HL-60 (cell line): Measurements from ENCODE around the gene CIT.

Experiments used
- DNase-seq, 2 experiments: peaks; one replicate each; pipeline ENCODE4 v3.0.0-alpha.2; 2010 to 2020; ENCODE audit warnings: low read depth in 1 of 2, low spot score in 1 of 2
- H3K27ac ChIP-seq: fragments of 250-450 bp; sonication (Bioruptor Pico); replicated peaks from 2 replicates; pipeline ENCODE4 v1.5.1; 2020; ENCODE audit warnings: mild to moderate bottlenecking, moderate library complexity
- H3K27me3 ChIP-seq: fragments of 250-450 bp; sonication (Bioruptor Pico); 2 replicates; pipeline ENCODE4 v1.5.1; 2021; ENCODE audit warnings: mild to moderate bottlenecking, moderate library complexity; ENCODE audit not compliant: insufficient read depth, poor library complexity, severe bottlenecking
- H3K4me3 ChIP-seq: replicated peaks from 2 replicates; pipeline ENCODE4 v1.5.1; 2011; ENCODE audit warnings: mild to moderate bottlenecking, control low read depth, low read length; ENCODE audit not compliant: insufficient read depth
- GABPA ChIP-seq: IDR thresholded peaks from 2 replicates; pipeline ENCODE4 v1.6.1; 2012; ENCODE audit warnings: low read depth
- POLR2AphosphoS5 ChIP-seq: IDR thresholded peaks from 2 replicates; pipeline ENCODE4 v1.6.1; 2012; ENCODE audit warnings: low read depth
- SPI1 ChIP-seq: IDR thresholded peaks from 2 replicates; pipeline ENCODE4 v1.6.1; 2012; ENCODE audit warnings: low read depth, mild to moderate bottlenecking, borderline replicate concordance
- TF ChIP-seq, protein P1 (sequence below): IDR thresholded peaks from one replicate; pipeline ENCODE4 v1.5.1; 2011; ENCODE audit warnings: low read length, control low read depth, inconsistent platforms; ENCODE audit not compliant: insufficient read depth
- TF ChIP-seq, protein P2 (sequence below): IDR thresholded peaks from 2 replicates; pipeline ENCODE4 v1.6.1; 2012; ENCODE audit warnings: low read depth; ENCODE audit not compliant: insufficient replicate concordance

CIT gene

DNA sequence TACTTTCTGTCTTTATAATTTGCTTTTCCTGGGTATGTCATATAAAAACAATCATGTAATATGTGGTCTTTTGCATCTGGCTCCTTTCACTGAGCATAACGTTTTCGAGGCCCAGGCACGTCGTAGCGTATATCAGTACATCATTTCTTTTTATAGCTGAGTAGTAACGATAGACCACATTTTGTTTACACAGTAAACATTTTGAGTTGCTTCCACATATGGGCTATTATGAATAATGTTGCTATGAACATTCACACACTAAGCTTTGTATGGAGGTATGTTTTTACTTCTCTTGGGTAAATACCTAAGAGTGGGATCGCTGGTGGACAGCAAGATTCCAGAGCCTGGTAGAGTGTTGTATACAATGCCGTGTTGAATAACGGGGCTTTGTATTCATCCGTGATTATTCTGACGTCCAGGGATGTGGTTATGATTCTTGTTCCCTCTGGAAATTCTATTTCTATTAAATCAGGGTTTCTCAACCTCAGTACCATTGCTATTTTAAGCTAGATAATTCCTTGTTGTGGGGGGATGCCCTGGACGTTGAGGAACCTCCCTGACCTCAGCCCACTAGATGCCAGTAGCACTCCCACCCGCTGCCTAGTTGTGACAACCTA lies 38.9 kb upstream of the CIT start:
- DNase-seq = no peak
- Histone ChIP-seq H3K4me3 (no peak overlapping the region), H3K27me3 (no peaks in the 10 kb centered on the region), H3K27ac (no peak overlapping the region)
- TF ChIP-seq POLR2AphosphoS5 = no peak
- TF ChIP-seq SPI1 = no peak

DNA sequence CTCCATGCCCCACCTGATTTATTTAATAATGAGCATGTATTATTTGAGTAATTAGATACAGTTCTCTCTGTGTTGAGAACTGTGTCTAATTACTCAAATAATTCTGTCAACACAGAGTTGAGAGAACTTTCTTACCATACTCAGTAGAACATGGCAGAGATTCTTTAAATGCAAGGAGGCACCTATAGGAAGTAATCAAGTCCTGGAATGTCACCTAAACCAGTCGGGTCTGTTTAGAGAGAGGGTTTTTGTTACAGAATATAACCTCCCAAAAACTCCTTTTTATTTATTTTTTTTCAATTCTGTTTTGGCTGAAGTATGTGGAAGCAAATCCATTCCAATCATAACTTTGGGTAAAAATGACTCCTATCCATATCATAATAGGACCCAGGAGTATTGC lies 37.5 kb upstream of the CIT start:
- Histone ChIP-seq H3K4me3 (no peak overlapping the region), H3K27ac (no peak overlapping the region), H3K27me3 (no peaks in the 10 kb centered on the region)
- no peak for TF ChIP-seq GABPA
- TF ChIP-seq SPI1 = no peak
- TF ChIP-seq, protein P1, sequence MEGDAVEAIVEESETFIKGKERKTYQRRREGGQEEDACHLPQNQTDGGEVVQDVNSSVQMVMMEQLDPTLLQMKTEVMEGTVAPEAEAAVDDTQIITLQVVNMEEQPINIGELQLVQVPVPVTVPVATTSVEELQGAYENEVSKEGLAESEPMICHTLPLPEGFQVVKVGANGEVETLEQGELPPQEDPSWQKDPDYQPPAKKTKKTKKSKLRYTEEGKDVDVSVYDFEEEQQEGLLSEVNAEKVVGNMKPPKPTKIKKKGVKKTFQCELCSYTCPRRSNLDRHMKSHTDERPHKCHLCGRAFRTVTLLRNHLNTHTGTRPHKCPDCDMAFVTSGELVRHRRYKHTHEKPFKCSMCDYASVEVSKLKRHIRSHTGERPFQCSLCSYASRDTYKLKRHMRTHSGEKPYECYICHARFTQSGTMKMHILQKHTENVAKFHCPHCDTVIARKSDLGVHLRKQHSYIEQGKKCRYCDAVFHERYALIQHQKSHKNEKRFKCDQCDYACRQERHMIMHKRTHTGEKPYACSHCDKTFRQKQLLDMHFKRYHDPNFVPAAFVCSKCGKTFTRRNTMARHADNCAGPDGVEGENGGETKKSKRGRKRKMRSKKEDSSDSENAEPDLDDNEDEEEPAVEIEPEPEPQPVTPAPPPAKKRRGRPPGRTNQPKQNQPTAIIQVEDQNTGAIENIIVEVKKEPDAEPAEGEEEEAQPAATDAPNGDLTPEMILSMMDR = no peak
- TF ChIP-seq, protein P2, sequence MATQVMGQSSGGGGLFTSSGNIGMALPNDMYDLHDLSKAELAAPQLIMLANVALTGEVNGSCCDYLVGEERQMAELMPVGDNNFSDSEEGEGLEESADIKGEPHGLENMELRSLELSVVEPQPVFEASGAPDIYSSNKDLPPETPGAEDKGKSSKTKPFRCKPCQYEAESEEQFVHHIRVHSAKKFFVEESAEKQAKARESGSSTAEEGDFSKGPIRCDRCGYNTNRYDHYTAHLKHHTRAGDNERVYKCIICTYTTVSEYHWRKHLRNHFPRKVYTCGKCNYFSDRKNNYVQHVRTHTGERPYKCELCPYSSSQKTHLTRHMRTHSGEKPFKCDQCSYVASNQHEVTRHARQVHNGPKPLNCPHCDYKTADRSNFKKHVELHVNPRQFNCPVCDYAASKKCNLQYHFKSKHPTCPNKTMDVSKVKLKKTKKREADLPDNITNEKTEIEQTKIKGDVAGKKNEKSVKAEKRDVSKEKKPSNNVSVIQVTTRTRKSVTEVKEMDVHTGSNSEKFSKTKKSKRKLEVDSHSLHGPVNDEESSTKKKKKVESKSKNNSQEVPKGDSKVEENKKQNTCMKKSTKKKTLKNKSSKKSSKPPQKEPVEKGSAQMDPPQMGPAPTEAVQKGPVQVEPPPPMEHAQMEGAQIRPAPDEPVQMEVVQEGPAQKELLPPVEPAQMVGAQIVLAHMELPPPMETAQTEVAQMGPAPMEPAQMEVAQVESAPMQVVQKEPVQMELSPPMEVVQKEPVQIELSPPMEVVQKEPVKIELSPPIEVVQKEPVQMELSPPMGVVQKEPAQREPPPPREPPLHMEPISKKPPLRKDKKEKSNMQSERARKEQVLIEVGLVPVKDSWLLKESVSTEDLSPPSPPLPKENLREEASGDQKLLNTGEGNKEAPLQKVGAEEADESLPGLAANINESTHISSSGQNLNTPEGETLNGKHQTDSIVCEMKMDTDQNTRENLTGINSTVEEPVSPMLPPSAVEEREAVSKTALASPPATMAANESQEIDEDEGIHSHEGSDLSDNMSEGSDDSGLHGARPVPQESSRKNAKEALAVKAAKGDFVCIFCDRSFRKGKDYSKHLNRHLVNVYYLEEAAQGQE = no peak
- no peak for DNase-seq

DNA sequence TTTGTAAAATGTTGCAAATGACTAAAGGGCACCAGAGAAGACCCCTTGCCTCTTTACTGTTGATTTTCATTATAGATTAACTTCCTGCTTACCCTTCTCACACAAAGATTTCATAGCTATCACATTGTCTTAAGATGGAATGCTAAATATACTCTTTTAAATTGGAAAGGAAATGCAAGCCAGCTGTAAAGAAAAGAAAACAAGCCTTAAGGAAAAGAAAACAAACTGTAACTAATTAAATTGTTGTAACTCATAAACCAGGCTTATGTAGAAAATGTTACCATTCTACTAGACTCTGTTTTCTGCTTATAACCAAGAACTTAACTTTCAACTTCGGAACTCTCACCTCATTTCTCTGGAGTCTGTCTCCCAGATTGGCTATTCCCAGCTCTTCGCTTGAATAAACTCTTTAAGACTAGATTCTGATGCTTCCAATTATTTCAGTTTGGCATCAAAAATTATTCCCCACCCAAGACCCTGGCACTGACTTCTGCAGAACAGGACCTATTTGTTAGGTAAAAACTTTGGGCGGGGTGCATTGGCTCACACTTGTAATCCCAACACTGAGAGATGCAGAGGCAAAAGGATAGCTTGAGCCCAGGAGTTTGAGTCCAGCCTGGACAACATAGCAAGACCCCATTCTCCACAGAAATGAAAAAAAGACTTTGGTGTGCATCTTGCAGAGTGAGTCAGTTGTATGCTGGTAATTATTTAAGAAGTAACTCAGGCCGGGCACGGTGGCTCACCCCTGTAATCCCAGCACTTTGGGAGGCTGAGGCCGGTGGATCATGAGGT lies 36.6 kb upstream of the CIT start:
- TF ChIP-seq, protein P1 = no peak
- H3K4me3 ChIP-seq = no peak overlapping the region
- DNase-seq = no peak
- no peak overlapping the region for H3K27ac ChIP-seq
- no peaks in the 10 kb centered on the region for H3K27me3 ChIP-seq

DNA sequence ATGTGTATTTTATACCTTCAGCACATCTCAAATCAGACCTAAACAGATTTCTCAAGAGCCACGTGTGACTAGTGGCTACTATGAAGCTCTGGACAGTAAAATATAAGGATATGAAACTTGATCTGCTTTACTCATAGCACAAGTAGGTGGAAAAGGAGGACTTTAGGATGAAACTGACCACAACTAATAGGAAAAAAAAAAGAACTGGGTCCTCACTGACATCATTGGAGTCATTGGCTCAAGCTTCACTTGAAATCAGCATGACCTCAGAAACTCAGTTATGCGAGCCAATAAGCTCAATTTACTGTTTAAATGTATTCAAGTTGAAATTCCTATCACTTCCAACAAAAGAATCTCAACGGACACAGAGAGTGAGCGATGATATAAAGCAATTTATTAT lies 34.1 kb upstream of the CIT start:
- Histone ChIP-seq H3K4me3 (no peak overlapping the region), H3K27ac (no peak overlapping the region), H3K27me3 (no peaks in the 10 kb centered on the region)
- no peak for TF ChIP-seq POLR2AphosphoS5
- no peak for TF ChIP-seq GABPA
- TF ChIP-seq SPI1 = no peak
- TF ChIP-seq, protein P1 = no peak
- TF ChIP-seq, protein P2 = no peak
- DNase-seq = no peak
